GM18526 (cell line): ENCODE results near the gene OR10A5.

Experiments
- POLR2A ChIP-seq: IDR thresholded peaks from 3 replicates; pipeline ENCODE4 v1.6.1; 2011; ENCODE audit not compliant: insufficient read length; ENCODE audit errors: extremely low read depth

Gene OR10A5, protein sequence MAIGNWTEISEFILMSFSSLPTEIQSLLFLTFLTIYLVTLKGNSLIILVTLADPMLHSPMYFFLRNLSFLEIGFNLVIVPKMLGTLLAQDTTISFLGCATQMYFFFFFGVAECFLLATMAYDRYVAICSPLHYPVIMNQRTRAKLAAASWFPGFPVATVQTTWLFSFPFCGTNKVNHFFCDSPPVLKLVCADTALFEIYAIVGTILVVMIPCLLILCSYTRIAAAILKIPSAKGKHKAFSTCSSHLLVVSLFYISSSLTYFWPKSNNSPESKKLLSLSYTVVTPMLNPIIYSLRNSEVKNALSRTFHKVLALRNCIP

DNA sequence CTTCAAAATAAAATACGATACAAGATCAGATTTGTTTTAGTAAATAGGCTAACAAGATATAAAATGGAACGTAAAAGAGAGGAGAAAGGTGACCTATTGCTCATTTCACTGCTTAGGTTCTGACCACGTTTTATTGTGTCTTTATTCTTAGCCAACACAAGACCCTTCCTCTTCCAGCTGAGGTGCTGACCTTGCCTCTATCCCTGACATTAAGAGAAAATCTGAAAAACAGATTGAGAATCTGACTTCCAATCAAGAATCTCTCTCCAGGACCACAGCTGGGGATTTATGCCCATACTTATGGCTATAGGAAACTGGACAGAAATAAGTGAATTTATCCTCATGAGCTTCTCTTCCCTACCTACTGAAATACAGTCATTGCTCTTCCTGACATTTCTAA, at the start of gene OR10A5:
OR10A5 (plus strand) TSS at position 301 of the 400 bp plus-strand sequence; CDS start at position 301, 0 bp downstream.
- TF ChIP-seq POLR2A: no peak

DNA sequence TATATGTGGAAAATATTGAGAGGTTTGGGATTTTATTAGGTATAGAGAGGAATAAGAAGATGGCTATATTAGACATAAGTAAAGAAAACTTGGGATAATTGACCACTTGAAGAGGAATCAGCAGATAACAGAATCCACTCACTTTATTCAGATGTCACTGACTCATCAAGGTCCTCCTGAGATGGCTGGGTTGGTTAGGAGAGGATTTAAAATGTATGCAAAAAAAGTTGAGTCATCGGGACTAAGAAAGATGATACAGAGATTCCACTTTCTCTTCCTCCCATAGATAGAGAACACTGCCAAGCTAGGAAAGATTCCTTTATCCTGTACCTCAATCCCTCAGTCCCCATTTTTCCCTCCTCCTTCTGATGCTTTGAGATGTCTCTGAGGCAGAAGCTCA, 46.1 kb upstream of the OR10A5 start, which contains the start of gene OR6A2:
OR6A2 (minus strand) TSS at position 288 of the 400 bp plus-strand sequence. CDS start 3,981 bp downstream, outside the sequence.
- TF ChIP-seq POLR2A: no peak

DNA sequence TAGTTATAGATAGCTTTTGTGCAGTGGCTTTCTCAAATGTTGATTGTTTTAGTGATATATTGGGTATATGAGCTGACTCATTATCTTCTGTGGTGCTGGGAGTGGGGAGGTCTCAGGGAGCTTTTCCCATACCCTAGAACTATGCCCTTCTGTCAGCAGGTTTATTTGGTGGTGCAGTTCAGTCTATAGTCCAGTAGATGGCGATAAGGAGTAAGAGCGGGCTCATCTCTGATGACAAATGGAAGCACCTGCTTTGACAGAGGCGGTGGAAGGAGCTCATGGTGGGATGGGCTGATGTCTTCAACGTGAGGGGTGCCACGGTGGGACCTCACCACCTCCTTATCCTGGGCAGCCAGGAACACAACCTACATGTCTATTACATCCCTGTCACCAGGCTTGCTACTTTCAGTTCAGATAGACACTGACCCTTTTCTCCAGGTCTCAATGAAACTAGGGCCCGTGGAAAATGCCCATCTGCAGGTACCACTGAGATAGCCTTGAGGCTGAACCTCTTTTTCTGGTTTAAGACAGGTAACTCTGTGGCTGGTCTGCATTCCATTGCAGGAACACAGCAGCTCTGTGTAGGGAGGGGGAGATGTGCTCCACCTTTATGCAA, 33.0 kb upstream of the OR10A5 start:
- no peak for TF ChIP-seq POLR2A

DNA sequence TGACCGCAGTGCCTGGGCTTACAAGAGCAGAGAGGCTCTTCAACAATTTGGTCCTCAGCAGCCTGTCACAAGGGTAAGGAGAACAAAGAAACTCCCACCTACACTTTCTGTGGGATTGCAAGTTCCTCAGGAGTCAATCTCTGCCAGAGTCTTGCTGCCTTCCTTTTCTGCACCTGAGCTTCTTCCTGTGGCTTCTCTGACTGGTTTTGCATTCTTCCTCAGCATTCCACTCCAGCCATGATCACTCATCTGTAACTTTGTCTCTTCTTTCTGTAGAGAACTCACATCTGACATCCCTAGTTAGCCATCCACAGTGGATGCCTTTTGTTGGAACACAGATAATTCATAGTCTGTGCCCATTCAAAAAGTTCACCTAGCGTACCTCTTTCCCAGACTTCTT, 31.8 kb upstream of the OR10A5 start:
- TF ChIP-seq POLR2A: no peak

DNA sequence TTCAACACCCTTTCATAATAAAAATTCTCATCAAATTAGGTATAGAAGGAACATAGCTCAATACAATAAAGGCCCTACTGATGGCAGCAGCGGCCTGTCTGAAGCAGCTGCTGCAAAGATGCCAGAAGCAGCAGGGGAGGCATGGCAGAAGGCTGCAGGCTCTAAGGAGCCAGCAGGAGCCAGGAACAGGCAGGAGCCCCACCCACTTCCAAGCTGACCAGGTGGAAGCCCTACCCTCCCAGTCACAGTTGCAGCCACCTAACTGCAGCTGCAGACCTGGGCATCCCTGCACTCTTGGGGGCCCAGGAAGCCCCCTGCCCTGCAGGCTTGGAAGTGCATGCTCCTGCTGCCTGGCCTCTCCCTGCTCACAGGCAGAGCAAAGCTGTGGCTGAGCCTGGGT, 27.8 kb upstream of the OR10A5 start:
- TF ChIP-seq POLR2A: no peak

DNA sequence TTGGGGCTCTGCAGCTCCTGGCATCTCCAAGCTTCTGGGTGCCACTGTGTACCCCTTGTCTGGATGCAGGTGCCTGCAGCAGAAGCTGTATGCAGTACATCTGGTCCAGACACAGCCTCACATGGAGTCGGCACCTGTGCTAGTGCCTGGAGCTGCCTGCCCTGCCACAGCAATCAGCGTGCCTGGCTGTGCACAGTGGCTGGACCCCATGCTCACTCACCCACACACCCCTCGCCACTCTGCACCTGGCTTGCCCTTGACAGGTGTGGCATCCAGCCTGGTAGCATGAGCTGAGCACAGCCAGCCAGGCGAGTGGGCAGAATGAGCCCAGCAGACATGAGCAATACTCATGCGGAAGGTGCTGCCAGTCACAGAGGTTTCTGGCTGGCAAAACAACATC, 26.5 kb upstream of the OR10A5 start:
- TF ChIP-seq POLR2A: no peak

DNA sequence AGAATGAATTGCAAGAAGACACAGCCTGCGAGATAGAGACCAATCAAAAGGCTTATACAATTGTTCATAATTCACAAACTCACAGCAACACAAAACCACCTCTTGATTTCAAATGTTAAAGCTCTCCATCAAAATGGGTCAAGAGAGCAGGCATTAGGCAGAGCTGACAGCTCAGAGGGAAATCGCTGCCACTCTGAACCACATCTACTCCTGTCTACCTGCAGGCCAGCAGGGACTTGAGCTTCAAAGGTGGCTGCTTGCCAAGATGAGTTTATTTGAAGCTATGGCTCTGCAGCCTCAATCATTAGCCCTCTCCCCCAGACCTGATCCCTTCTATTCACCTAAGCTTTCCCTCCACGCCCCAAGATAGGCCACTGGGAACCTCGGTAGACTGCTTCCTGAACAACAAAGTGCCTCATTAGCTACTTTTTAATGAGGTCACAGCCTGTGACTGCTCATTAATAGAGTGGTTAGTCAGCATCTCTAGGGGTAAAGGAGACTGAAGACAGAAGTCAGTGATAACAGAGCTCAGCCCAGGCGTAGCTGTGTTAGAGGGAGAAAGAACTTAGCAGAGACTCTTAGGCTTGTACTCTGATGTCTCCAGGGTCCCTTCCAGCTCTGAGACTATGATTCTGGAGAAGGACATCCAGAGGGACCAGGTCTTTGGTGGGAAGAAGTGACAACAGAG, 21.2 kb upstream of the OR10A5 start:
- no peak for TF ChIP-seq POLR2A

DNA sequence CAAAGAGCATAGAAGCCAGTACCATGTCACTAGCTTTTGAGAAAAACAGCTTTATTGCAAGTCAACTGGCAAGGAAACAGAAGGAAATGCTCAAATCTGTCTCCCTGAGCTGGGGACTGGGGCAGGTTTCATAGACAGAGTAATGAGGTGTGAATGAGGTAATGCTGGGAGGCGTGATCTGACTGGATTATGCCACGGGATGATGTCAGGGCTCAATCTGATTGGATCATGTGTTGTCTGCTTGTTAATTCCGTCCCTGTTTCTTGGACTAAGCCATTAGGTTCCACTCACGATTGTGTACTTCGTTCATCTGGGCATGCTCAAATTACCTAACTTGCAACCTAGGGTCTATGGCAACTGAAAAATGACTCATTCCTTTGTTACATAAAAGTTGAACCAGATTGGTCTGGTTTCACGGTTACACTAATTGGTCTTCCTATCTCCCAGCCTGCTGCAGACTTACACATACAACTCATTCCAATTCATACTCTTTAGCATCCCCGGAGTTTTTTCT, 20.2 kb upstream of the OR10A5 start:
- TF ChIP-seq POLR2A: no peak

DNA sequence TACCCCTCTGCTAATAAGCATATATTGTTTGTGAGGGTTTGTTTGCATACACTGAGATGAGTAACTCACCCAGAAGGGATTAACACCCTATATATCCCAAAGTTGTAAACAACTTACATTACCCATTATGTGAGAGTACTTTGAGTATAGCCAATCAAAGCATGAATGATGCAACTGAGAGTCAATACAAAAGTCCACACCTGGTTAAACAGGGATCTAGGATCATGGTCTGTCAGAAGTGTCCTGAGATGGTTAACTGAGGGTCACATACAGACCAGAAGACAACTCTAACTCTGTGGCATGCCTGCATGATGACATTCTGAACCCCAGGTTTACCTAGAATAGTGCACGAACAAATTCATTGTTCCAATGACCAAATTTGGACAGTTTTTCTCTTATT, 17.4 kb upstream of the OR10A5 start:
- TF ChIP-seq POLR2A: no peak

DNA sequence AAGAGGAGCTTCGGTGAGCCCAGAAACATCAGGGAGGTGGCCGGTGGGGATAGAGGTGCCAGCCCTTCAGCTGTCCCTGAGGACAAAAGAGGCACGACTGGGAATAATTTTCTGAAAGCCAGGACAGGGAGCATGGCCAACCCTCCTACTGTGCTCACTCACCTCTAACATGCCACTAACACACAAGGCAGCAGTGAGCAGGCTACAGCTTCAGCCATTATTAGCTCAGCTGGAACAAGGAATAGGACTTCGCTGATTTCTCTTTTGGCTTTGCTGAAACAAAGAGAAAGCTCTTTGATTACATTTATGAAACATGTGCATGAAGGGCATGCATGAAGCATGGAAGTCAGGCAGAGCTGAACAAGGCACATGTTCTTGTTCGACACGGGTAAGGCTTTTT, 12.1 kb upstream of the OR10A5 start:
- no peak for TF ChIP-seq POLR2A

DNA sequence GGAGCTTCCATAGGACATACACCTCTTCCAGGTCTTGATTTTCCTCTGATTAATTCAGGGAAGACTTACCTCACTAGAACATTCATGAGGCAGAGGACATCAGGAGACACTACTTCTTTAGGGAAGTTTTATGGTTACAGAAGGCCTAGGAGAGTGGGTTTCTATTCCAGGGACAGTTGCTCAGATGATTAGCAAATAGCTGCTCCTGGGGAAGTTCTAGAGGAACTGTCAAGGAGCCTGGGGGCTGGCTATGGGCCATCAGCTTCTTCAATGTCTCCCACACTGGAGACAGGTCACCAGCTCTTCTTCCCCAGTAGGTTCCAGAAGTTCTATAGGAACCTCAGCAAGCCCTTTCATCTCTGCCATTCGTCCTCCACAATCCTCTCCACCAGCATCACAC, 11.5 kb upstream of the OR10A5 start:
- no peak for TF ChIP-seq POLR2A

DNA sequence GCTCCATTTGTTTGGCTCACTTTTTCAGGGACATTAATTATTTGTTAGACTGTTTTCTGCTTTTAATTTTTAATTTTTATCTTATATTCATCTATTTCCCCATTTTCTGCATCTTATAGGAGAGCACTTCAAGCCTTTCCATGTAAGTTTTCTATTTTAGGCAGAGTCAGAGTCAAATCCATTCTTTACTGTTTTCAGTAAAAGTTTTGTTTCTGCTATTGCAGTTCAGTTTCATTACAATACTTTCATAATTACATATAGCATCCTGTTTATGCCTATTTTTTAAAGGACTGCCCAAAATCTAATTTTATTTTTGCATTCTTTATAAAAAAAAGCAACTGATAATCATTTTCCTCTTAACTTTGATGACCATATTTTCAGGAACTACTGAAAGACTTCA, 3.8 kb upstream of the OR10A5 start:
- no peak for TF ChIP-seq POLR2A

DNA sequence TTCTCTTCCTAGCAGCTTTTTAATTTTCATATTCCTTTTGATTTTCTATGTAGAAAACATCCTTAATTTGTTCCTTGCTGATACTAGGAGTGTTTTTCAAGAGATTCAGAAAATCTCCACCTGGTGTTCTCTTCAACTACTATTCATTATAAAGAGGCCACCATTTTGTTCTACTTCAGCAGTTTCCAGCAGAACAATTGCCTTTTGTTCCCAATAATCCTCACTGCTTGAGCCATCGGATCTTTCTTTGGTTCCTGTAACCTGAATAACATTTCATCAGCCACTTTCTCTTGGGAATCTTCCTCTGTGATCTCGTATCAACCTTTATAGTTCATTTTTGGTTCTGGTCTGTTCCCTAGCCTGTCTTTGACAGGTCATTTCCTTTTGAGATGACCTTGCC, 1.8 kb upstream of the OR10A5 start:
- TF ChIP-seq POLR2A: no peak

DNA sequence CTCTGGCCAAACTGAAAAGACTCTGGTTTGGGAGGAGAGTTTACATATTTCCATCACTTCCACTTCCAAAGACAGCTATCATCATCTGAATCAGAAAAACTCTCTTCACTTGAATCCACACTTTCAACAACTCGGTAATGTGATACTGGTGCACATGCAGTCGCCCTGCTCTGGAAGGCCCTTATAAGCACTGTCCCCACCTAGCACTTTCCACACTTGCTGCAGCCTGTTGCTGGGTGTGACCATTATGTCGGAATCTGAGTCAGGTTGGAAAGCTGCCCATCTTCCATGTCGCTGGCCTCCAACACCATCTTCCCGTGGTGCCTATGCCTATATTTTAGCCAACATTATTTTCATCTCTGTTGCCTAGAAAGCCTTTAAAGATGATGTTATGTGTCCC, 1.1 kb upstream of the OR10A5 start:
- TF ChIP-seq POLR2A: no peak

DNA sequence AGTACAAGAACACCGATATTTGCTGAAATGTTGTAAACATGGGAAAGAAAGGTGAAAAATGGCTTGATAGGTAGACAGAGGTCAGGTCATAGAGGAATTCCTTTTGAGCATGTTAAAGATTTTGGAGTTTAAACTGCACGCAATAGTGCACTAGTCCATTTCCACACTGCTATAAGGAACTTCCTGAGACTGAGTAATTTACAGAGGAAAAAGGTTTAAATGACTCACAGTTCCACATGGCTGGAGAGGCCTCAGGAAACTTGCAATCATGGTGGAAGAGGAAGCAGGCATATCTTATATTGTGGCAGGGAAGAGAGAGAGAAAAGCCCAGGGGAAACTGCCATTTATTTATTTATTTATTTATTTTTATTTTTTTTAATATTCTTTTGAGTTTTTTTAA, 5.0 kb downstream of the OR10A5 start:
- TF ChIP-seq POLR2A: no peak

DNA sequence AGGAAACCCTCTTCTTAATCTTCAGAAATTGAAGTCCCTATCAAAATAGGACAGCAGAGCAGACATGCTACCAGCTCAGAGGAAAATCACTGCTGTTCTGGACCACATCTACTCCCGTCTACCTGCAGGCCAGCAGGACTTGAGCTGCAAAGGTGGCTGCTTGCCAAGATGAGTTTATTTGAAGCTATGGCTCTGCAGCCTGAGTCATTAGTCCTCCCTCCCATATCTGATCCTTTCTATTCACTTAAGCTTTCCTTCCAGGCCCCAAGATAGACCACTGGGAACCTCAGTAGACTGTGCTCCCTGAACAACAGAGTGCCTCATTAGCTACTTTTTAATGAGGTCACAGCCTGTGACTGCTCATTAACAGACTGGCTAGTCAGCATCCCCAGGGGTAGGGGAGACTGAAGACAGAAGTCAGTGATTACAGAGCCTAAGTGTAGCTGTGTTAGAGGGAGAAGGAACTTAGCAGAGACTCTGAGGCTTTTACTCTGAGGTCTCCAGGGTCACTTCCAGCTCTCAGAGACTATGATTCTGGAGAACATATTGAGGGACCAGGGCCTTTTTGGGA, 10.6 kb downstream of the OR10A5 start:
- TF ChIP-seq POLR2A: no peak
